Keratinocyte (primary cell): Measurements from ENCODE around the gene C1S. TPM values are rescaled to one million over a fixed set of nuclear protein-coding genes. Genes with fewer than 3 reads are reported as not detected.

Experiments used
- DNase-seq: peaks from one replicate; pipeline ENCODE4 v3.0.0-alpha.2; 2011; ENCODE audit warnings: low read depth, missing footprints, low spot score
- FAIRE-seq: peaks from 2 replicates; lab custom pipeline; 2011; peaks lifted over from hg19 to GRCh38; lab: Jason Lieb, UNC
- H2AFZ ChIP-seq: 2 replicates; pipeline ENCODE4 v1.6.0; 2012; ENCODE audit warnings: low read length, control low read depth, inconsistent platforms; ENCODE audit not compliant: control insufficient read depth
- H3K27ac ChIP-seq: 2 replicates; pipeline ENCODE4 v1.5.1; 2011; ENCODE audit warnings: low read length; ENCODE audit not compliant: control insufficient read depth, insufficient read depth
- H3K27me3 ChIP-seq: 3 replicates; pipeline ENCODE4 v1.6.0; 2011; ENCODE audit warnings: low read length; ENCODE audit not compliant: control insufficient read depth, insufficient read depth; ENCODE audit errors: extremely low read depth
- H3K36me3 ChIP-seq, 2 experiments: 2 replicates in 1 of 2; 3 replicates in 1 of 2; pipeline ENCODE4 v1.5.1; 2011; ENCODE audit warnings: low read length in 2 of 2, mild to moderate bottlenecking in 1 of 2; ENCODE audit not compliant: control insufficient read depth in 2 of 2, insufficient read depth in 2 of 2; ENCODE audit errors: extremely low read depth in 1 of 2
- H3K4me1 ChIP-seq: 3 replicates; pipeline ENCODE4 v1.5.1; 2011; ENCODE audit warnings: low read length; ENCODE audit not compliant: control insufficient read depth, insufficient read depth; ENCODE audit errors: extremely low read depth
- H3K4me2 ChIP-seq: 3 replicates; pipeline ENCODE4 v1.6.0; 2011; ENCODE audit warnings: low read depth, low read length; ENCODE audit not compliant: control insufficient read depth, insufficient read depth; ENCODE audit errors: extremely low read depth
- H3K4me3 ChIP-seq, 3 experiments: fragments of 200-600 bp in 1 of 3; sonication (generic) in 1 of 3; 2 replicates in 2 of 3; 3 replicates in 1 of 3; pipeline ENCODE4 v1.5.1; 2011 to 2016; ENCODE audit warnings: low read length in 3 of 3, mild to moderate bottlenecking in 3 of 3, control low read depth in 2 of 3, inconsistent platforms in 1 of 3, low read depth in 1 of 3, mixed read lengths in 1 of 3, mixed run types in 1 of 3, moderate library complexity in 1 of 3; ENCODE audit not compliant: control insufficient read depth in 2 of 3, insufficient read depth in 2 of 3; ENCODE audit errors: extremely low read depth in 1 of 3
- H3K79me2 ChIP-seq: 2 replicates; pipeline ENCODE4 v1.6.0; 2012; ENCODE audit warnings: low read length; ENCODE audit not compliant: control insufficient read depth, insufficient read depth
- H3K9ac ChIP-seq: 3 replicates; pipeline ENCODE4 v1.6.0; 2011; ENCODE audit warnings: low read length; ENCODE audit not compliant: control insufficient read depth, insufficient read depth; ENCODE audit errors: extremely low read depth
- H3K9me1 ChIP-seq: 3 replicates; pipeline ENCODE4 v1.6.0; 2011; ENCODE audit warnings: low read length; ENCODE audit not compliant: control insufficient read depth, insufficient read depth; ENCODE audit errors: extremely low read depth
- H3K9me3 ChIP-seq: 2 replicates; pipeline ENCODE4 v1.5.1; 2012; ENCODE audit warnings: low read depth, low read length; ENCODE audit not compliant: control insufficient read depth
- H4K20me1 ChIP-seq: 3 replicates; pipeline ENCODE4 v1.6.0; 2011; ENCODE audit warnings: low read length; ENCODE audit not compliant: control insufficient read depth, insufficient read depth; ENCODE audit errors: extremely low read depth
- CTCF ChIP-seq, 3 experiments: IDR thresholded peaks in 1 of 3; conservative IDR thresholded peaks in 1 of 3; optimal IDR thresholded peaks in 1 of 3; 2 replicates in 2 of 3; 3 replicates in 1 of 3; pipeline versions ENCODE3 to v1.5.1; 2011; ENCODE audit warnings: low read length in 3 of 3, mild to moderate bottlenecking in 3 of 3, moderate library complexity in 2 of 3, control low read depth in 1 of 3, inconsistent platforms in 1 of 3; ENCODE audit not compliant: insufficient read depth in 2 of 3; ENCODE audit errors: extremely low read depth in 1 of 3
- EZH2 ChIP-seq: IDR thresholded peaks from one replicate; pipeline ENCODE4 v1.6.1; 2012; ENCODE audit warnings: inconsistent platforms, mild to moderate bottlenecking, low read length, moderate library complexity
- dilution Hi-C: fragments of 300-500 bp; cut with MboI; formaldehyde crosslinking; loops from one replicate; pipeline ENCODE4 v1.7.0; 2020; ENCODE audit warnings: low sequenced_read_pairs; ENCODE audit not compliant: extremely low pct_ligation_motif_present
- polyA plus RNA-seq, 5 experiments: library from polyadenylated mRNA; depleted of rRNA in 3 of 5; stranded (reverse) in 3 of 5; stranded (forward) in 1 of 5; unstranded in 1 of 5; fragments of >200 nt; gene quantifications; 1 replicate in 1 of 5; 2 replicates in 3 of 5; 3 replicates in 1 of 5; pipeline versions ENCODE4 v1.2.1 to v1.2.3, GENCODE V29; 2011 to 2012; ENCODE audit warnings: missing spikeins in 2 of 5, low read depth in 1 of 5, low replicate concordance in 1 of 5

C1S gene
- polyA plus RNA-seq, 1 donor (not counting 4 experiments of a cell fraction or from before 2014, with no cell fraction given), result 2.6 TPM

DNA sequence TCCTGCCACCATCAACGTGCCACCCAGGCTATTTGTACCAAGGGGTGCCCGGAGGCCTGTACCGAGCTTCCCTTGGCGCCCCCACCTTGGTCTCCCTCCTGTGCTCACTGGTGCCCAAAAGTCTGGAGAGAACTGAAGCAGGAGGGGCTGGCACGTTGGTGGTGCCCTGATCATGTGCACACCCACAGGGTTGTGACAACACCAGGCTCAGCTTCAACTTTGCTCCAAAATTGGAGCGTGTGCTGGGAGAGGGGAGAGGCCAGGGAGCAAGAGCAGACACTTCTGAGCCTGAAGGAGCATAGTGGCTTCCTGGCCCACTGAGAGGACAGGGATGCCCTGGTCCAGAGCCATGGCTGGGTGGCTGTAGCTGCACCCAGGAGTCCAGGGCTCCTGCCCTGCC is 29.2 kb upstream of the C1S start:
- TF ChIP-seq EZH2, result no peak
- TF ChIP-seq CTCF (optimal IDR thresholded peaks at IDR 0.05 in 1 of 3, IDR thresholded peaks at IDR 0.05 in 1 of 3, conservative IDR thresholded peaks at IDR 0.05 in 1 of 3; ENCODE audit: extremely low read depth in 1 of 3, insufficient read depth in 2 of 3, low read length in 3 of 3), result no peak
- dilution Hi-C loops, result no loop called here
- no peak for FAIRE-seq

DNA sequence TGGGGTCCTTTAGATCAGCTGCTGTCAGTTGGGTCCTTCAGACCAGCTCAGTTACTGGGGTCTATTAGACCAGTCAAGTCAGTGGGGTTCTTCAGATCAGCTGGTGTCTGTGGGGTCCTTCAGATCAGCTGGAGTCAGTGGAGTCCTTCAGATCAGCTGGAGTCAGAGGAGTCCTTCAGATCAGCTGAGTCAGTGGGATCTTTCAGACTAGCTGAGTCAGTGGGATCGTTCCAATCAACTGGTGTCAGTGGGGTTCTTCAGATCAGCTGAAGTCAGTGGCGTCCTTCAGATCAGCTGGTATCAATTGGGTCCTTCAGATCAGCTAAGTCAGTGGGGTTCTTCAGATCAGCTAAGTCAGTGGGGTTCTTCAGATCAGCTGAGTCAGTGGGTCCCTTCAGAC is 27.5 kb upstream of the C1S start:
- dilution Hi-C loops, result no loop called here
- no peaks in the 10 kb centered on the region for H4K20me1 ChIP-seq
- DNase-seq (no peak), FAIRE-seq (no peak)
- no peak overlapping the region for H3K4me3 ChIP-seq
- H3K27ac ChIP-seq, result no peak overlapping the region
- H3K4me2 ChIP-seq, result no peak overlapping the region
- no peaks in the 10 kb centered on the region for H3K36me3 ChIP-seq
- TF ChIP-seq CTCF (optimal IDR thresholded peaks at IDR 0.05 in 1 of 3, IDR thresholded peaks at IDR 0.05 in 1 of 3, conservative IDR thresholded peaks at IDR 0.05 in 1 of 3; ENCODE audit: extremely low read depth in 1 of 3, insufficient read depth in 2 of 3, low read length in 3 of 3), result no peak
- no peak for TF ChIP-seq EZH2
- no peak overlapping the region for H3K9ac ChIP-seq
- H3K4me1 ChIP-seq, result peaks cover 6% of the 10 kb centered on the region
- no peaks in the 10 kb centered on the region for H3K9me3 ChIP-seq
- no peaks in the 10 kb centered on the region for H3K27me3 ChIP-seq
- no peaks in the 10 kb centered on the region for H3K79me2 ChIP-seq
- no peaks in the 10 kb centered on the region for H3K9me1 ChIP-seq
- H2AFZ ChIP-seq, result no peak overlapping the region

More for the DNA sequence above, 29.2 kb upstream of the C1S start:
- no peak overlapping the region for H3K4me2 ChIP-seq
- no peaks in the 10 kb centered on the region for H3K4me1 ChIP-seq
- H3K36me3 ChIP-seq, result no peaks in the 10 kb centered on the region
- no peak overlapping the region for H3K9ac ChIP-seq
- H3K27me3 ChIP-seq, result no peaks in the 10 kb centered on the region
- no peak overlapping the region for H3K4me3 ChIP-seq
- DNase-seq, result no peak
- H3K9me1 ChIP-seq, result no peaks in the 10 kb centered on the region
- H2AFZ ChIP-seq, result no peak overlapping the region
- H3K9me3 ChIP-seq, result no peaks in the 10 kb centered on the region
- H4K20me1 ChIP-seq, result no peaks in the 10 kb centered on the region
- H3K27ac ChIP-seq, result no peak overlapping the region
- H3K79me2 ChIP-seq, result no peaks in the 10 kb centered on the region
